HG02798 (cell line): ENCODE data around the gene COL28A1.

ENCODE experiments used
- ATAC-seq: cut with Tn5 transposase; IDR thresholded peaks from one replicate; pipeline ENCODE4 v1.9.1; 2021; ENCODE audit warnings: mild to moderate bottlenecking; ENCODE audit not compliant: unreplicated experiment, poor library complexity

COL28A1 gene

GRCh38 chr7:7352845-7353244, 182.8 kb downstream of the COL28A1 start:
- ATAC-seq = no peak

DNA sequence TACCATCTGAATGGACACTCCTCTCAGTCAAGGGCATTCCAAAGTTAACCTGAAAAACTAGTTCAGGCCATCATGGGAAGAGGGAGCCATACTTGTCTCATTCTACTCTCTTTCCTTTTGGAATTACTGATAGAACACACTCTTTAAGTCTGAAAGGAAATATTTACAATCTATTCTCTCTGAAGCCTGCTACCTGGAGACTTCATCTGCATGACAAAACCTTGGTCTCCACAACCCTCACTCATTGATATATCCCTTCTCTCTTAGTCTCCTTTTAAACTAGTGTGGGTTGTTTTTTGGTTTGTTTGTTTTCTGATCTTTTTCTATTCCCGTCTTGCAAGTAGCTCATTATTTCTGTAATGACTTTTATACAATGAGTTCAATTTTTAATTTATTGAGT, 183.8 kb downstream of the COL28A1 start:
- ATAC-seq = no peak

DNA sequence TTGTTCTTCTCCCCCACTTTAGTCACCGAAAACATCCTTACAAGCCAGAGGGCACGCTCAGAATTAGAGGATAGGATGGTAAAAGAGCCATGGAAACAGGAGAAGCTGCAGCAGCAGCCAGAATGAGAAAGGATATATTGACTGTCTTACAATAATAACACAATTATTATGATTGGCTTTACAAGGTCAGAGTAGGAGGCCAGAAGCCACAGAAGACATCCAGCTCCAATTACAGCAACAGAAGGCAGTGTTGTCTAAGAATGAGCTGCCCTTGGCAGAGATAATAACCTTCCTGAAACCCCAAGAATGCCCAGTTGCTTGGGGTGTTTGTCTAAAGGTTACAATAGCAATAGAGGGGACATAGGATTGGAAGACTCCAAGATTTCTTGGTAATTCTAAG, 184.5 kb downstream of the COL28A1 start:
- no peak for ATAC-seq

- ATAC-seq = no peak
Measured at GRCh38 chr7:7349156-7349555, 186.5 kb downstream of the COL28A1 start.

GRCh38 chr7:7347045-7347444, 188.6 kb downstream of the COL28A1 start:
- ATAC-seq = no peak

DNA sequence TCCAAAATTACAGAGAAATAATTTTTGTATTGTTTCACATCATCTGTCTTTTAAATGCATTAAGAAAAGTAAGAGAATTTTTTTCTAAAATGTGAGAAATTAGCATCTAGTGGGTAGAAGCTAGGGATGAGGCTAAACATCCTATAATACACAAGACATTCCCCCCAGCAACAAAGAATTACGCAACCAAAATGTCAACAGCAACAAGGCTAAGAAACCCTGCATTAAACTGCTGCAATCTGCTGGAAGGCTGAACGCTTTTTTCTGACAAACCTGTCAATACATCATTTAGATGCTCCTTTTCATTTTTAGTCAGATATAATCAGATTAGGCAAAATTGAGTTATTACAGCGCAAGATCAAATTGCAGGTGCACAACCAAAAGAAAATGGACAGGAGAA, 191.1 kb downstream of the COL28A1 start:
- ATAC-seq = no peak

DNA sequence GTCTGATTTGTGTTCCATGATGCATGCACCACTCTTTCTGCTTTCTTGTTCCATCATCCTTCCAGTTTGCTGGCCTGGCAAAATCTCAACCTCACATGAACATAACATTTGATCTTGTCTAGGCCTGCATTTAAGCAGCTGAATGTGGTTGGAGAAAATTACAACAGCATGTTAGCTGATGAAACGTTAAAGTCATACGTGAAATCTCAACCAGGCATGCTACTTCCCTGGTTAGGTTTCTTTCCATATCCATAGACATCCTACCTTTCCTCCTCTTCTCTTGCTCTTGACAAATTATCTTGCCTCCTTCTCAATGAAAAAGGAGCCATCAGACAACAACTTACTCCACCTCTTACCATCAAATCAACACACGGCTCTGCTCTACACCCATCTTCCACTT, 199.8 kb downstream of the COL28A1 start:
- ATAC-seq = no peak

DNA sequence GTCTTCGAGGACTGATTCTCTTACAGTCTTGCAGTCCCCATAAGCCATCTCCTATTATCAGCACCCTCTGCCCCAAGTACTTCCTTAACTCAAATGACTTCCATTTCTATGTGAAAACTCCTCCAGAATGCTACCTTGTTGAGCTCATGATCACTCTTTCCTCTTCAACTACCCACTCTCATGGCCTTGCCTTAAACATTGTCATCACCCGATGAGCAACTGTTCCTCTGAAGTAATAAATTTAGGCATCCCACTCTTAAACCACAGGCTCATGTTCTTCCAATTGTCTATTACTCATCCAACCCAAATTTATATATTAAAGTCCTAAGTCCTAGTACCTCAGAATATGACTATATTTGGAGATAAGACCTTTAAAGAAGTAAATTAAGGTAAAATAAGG, 200.5 kb downstream of the COL28A1 start:
- ATAC-seq = no peak

GRCh38 chr7:7333610-7334009, 202.1 kb downstream of the COL28A1 start:
- ATAC-seq = no peak

DNA sequence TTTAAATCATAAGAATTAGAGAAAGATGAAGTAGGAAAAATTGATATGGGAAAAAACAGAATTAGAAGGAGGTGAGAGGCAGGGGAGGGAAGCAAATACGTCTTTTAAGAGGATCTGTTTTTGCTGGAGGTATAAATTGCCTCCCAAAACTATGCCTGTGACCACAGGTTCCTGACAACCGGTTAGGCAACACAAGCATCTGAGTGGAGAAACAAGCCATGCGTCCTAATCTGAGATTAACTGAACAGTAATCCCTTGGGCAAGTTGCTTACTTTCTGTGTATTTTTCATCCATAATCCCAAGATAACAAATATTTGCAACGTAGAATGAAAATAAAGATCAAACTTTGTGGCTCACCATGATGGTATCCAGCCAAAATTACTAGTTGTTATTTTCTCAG, 204.2 kb downstream of the COL28A1 start:
- ATAC-seq = no peak

DNA sequence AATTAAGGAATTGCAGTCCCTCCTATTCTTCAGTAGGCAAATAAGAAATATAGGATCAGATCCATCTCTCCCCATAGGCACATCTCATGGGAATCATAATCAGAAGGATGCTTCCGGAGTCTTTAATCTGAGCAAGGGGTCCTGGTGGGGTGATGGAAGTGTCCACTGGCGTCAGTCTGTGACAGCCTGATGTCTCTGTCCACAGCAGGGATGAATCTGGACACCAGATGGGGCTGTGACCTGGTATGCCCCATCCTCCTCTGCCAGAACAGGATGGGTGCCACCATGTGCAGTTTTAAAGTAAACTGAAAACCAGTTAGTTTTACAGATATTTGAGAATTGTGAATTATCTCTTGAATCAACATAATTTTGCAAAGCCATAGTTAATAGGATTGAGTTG, 204.7 kb downstream of the COL28A1 start:
- no peak for ATAC-seq

DNA sequence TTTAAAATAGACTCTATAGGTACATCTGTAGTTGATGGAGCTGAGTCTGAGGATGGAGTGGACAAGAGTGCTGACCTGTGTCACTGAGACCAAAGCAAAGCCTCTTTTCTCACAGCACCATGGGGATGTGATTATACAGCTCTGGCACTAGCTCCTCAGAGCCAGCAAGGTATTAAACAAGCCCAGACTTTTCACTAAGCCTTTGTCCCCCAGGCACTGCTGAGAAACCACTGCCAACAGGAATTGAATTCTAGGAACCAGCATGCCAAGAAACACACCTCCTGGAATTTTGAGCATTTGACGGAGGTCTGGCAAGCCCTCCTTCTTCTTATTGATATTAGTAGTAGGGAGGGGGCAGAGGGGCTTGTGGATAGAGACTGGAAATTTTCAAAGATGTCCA, 206.3 kb downstream of the COL28A1 start:
- ATAC-seq = no peak

- no peak for ATAC-seq
Measured at GRCh38 chr7:7327423-7327822, 208.2 kb downstream of the COL28A1 start.

GRCh38 chr7:7324698-7325097, 211.0 kb downstream of the COL28A1 start:
- ATAC-seq = no peak

- no peak for ATAC-seq
Measured at GRCh38 chr7:7323921-7324320, 211.8 kb downstream of the COL28A1 start.

GRCh38 chr7:7323352-7323751, 212.3 kb downstream of the COL28A1 start:
- peak; percentile 55 for ATAC-seq

- ATAC-seq = peak; percentile 91
Measured at GRCh38 chr7:7321681-7322080, 214.0 kb downstream of the COL28A1 start.

DNA sequence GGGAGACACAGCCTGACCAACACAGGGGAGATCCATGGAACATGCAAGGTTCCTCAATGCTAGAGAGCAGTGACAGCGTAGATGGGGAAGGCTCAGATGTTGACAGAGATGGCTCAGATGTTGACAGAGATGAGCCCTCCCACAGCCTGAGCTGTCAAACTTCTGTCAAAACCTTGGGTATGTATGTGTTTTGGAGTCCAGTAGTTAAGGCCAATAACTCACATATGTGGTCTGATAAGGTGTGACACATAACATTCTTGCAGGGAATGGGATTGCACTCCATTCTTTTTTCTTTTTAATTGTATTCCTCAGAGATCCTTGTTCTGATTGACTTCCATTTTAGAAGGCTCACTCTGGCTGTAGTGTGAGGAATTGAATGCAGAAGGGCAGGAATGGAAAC, 217.1 kb downstream of the COL28A1 start:
- no peak for ATAC-seq

- ATAC-seq = no peak
Measured at GRCh38 chr7:7317850-7318249, 217.8 kb downstream of the COL28A1 start.

- no peak for ATAC-seq
Measured at GRCh38 chr7:7315851-7316250, 219.8 kb downstream of the COL28A1 start.

DNA sequence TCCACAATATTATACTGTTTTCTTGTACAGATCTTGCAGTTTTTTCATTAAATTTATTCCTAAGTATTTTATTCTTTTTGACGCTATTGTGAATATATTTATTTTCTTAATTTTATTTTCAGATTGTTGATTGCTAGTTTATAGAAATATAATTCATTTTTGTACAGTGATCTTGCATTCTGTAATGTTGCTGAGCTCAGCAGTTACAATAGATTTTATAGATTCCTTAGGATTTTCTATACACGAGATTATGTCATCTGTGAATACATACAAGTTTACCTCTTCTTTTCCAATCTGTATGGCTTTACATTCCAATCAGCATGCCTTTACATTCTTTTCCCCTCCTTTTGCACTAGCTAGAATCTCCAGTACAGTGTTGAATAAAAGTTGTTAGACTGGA, 223.3 kb downstream of the COL28A1 start:
- ATAC-seq = no peak

DNA sequence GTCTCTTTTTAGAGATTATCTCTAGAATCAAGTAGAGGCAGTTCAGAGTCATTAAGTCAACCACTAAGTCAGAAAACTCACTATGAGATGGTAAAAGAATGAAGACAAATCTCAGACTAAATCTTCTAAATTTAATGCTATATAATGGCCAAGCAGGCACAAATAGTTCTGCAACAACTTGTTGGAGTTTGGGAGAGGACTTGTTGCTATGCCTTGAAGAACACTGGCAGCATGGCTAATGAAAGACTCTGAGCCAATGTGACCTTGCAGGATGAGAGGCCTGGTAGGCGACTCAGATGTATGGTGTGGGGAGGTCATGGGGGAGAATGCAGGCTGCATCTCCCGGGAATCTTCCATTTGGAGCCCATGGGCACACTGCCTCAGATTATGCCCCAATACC, 224.7 kb downstream of the COL28A1 start:
- ATAC-seq = no peak

GRCh38 chr7:7309203-7309602, 226.5 kb downstream of the COL28A1 start:
- no peak for ATAC-seq
